AG04450 (cell line): ENCODE data around the gene PITX1. TPM values are rescaled to one million over a fixed set of nuclear protein-coding genes. Genes with fewer than 3 reads are reported as not detected.
"Not testable (repeated sequence)": the region's sequence is repeated elsewhere in the genome, so short reads cannot be mapped to it uniquely, and the experiment has no call there.

ENCODE experiments used
- CTCF ChIA-PET: fragments of 300-600, 350-600 bp; formaldehyde crosslinking; extraction: SDS; loops from one replicate; lab custom pipeline; 2022; ENCODE audit warnings: antibody characterized with exemption, inconsistent platforms; lab: Charles Lee
- POLR2A ChIA-PET: fragments of 350-600 bp; formaldehyde crosslinking; extraction: SDS; loops from one replicate; lab custom pipeline; 2021; ENCODE audit warnings: antibody characterized with exemption, inconsistent platforms; lab: Yijun Ruan, JAX
- DNase-seq: peaks from one replicate; pipeline ENCODE4 v3.0.0-alpha.2; 2011; ENCODE audit warnings: low read depth, low spot score
- H3K27ac ChIP-seq: one replicate; pipeline ENCODE4 v1.5.1; 2012; ENCODE audit warnings: low read depth, low read length, control low read depth
- H3K27me3 ChIP-seq: one replicate; pipeline ENCODE4 v1.6.0; 2012; ENCODE audit warnings: low read length; ENCODE audit not compliant: control insufficient read depth, insufficient read depth
- H3K4me3 ChIP-seq: 2 replicates; pipeline ENCODE4 v1.5.1; 2011; ENCODE audit warnings: mild to moderate bottlenecking, low read depth, low read length, control low read depth
- H3K9me3 ChIP-seq: 2 replicates; pipeline ENCODE4 v1.5.1; 2012; ENCODE audit warnings: low read length; ENCODE audit not compliant: control insufficient read depth, insufficient read depth
- polyA minus RNA-seq: library from RNA; depleted of rRNA, polyadenylated mRNA; stranded (reverse); fragments of >200 nt; gene quantifications from 2 replicates; pipeline ENCODE4 v1.2.3, GENCODE V29; 2011; rRNA and poly(A)+ RNA removed
- polyA plus RNA-seq: library from polyadenylated mRNA; depleted of rRNA; stranded (reverse); fragments of >200 nt; gene quantifications from 2 replicates; pipeline ENCODE4 v1.2.3, GENCODE V29; 2011; rRNA removed
- TF ChIP-seq, protein P1 (sequence below): IDR thresholded peaks from 2 replicates; pipeline ENCODE4 v1.5.1; 2011; ENCODE audit warnings: low read depth, low read length, control low read depth, inconsistent platforms

Gene PITX1
- polyA plus RNA-seq (72.1 and 102 TPM in 2 replicates), polyA minus RNA-seq (21.7 and 24.2 TPM in 2 replicates)

DNA sequence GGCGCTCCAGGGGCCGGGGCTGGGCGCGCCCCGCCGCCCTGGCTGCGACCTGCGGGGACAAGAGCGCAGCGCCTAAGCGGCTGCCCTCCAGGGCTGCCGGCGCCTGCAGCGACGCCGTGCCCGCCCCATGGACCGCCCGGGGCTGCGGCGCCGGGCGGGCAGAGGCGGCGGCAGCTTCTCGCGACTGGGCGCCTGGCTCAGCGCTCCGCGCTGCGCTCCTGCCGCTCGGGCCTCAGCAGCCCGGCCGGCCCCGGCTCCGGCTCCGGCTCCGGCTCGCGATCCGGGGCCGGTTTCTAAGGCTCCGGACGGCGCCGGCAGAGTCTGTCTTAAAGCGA, at the start of gene PITX1:
TSS of gene PITX1 (minus strand) at position 328 of the 335 bp plus-strand sequence. CDS start 347 bp downstream, outside the sequence.
- peaks cover 29% of the 10 kb centered on the region for H3K27me3 ChIP-seq
- H3K27ac ChIP-seq: peak within 1 kb of the TSS; percentile 80
- ChIA-PET CTCF (no interaction called here), POLR2A (interaction anchor here (0.9 to 2.9 kb wide), 5 partner anchors 9 to 231 kb away, joined by 3 to 27 read pairs (median 4); partner anchors contain the start of gene PCBD2)
- peaks cover 25% of the 10 kb centered on the region for H3K9me3 ChIP-seq
- peak within 1 kb of the TSS; percentile 89 for H3K4me3 ChIP-seq
- DNase-seq: no peak
- TF ChIP-seq, protein P1, sequence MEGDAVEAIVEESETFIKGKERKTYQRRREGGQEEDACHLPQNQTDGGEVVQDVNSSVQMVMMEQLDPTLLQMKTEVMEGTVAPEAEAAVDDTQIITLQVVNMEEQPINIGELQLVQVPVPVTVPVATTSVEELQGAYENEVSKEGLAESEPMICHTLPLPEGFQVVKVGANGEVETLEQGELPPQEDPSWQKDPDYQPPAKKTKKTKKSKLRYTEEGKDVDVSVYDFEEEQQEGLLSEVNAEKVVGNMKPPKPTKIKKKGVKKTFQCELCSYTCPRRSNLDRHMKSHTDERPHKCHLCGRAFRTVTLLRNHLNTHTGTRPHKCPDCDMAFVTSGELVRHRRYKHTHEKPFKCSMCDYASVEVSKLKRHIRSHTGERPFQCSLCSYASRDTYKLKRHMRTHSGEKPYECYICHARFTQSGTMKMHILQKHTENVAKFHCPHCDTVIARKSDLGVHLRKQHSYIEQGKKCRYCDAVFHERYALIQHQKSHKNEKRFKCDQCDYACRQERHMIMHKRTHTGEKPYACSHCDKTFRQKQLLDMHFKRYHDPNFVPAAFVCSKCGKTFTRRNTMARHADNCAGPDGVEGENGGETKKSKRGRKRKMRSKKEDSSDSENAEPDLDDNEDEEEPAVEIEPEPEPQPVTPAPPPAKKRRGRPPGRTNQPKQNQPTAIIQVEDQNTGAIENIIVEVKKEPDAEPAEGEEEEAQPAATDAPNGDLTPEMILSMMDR: no peak

- CTCF ChIA-PET, POLR2A ChIA-PET, DNase-seq, H3K27ac ChIP-seq, H3K27me3 ChIP-seq, H3K4me3 ChIP-seq: not testable (repeated sequence)
- peaks cover 14% of the 10 kb centered on the region for H3K9me3 ChIP-seq
Measured at GRCh38 chr5:135083334-135083733, 49.3 kb upstream of the PITX1 start.

GRCh38 chr5:135081240-135081639, 47.2 kb upstream of the PITX1 start:
- TF ChIP-seq, protein P1: no peak
- H3K27ac ChIP-seq: no peak overlapping the region
- CTCF ChIA-PET: no interaction called here
- no peak for DNase-seq
- H3K9me3 ChIP-seq: peaks cover 13% of the 10 kb centered on the region
- POLR2A ChIA-PET: no interaction called here
- peaks cover 2% of the 10 kb centered on the region for H3K27me3 ChIP-seq
- H3K4me3 ChIP-seq: no peak overlapping the region

DNA sequence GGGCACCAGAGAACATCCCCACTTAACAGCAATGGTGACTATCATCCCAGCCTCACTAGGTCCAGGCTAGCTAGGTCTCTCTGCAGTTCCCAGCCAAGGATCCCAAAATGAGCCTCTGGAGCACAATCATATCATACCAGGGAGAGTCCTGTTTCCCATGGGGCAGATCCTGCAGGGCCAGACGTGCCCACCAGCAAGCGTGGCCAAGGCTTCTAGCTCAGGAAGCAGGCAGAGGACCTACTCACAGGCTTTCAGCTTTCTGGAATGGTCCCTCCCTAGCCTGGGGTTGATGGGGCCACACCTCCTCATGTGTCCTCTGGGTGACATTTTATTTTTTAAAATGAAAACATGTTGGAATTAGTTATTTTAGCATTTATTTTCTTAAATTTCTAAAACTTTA, 45.7 kb upstream of the PITX1 start:
- Histone ChIP-seq H3K4me3 (no peak overlapping the region), H3K27me3 (peaks cover 4% of the 10 kb centered on the region), H3K27ac (no peak overlapping the region), H3K9me3 (peaks cover 8% of the 10 kb centered on the region; the same call in 1 of the 2 replicates)
- POLR2A ChIA-PET: no interaction called here
- DNase-seq: no peak
- CTCF ChIA-PET: no interaction called here
- TF ChIP-seq, protein P1: no peak

DNA sequence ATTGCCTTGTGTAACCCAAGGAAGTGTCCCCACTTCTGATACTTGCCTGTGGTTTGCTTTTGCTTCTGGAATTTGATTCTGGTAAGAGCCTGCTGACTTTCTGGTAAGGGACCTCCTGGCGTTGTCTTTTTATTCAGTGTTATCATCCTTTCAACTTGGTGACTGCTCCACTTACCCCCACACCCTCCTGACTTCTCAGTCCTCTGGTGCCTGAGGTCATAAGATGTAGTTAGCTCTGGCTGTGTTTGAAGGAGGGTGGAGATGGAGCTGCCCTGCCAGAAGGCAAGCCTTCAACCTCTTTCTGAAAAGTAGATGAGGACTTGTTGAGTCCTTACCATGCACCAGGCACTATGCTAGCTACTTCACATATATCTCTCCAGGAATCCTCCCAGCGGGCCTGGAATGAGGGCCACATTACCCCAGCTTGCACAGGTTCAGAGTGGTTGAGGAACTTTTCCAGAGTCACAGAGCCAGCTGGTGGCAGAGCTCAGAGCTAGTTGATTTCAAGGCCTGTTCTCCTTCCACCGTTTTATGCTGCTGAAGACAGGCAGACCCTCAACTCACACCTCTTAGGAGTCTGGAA, 45.2 kb upstream of the PITX1 start:
- TF ChIP-seq, protein P1: no peak
- no peak for DNase-seq
- peaks cover 8% of the 10 kb centered on the region; the same call in 1 of the 2 replicates for H3K9me3 ChIP-seq
- H3K27me3 ChIP-seq: peaks cover 4% of the 10 kb centered on the region
- H3K27ac ChIP-seq: no peak overlapping the region
- ChIA-PET POLR2A (no interaction called here), CTCF (no interaction called here)
- no peak overlapping the region for H3K4me3 ChIP-seq
